Stimulated activated CD4-positive, alpha-beta T cell treated with anti-CD3 and anti-CD28 coated beads, Interleukin-12 subunit alpha, Interleukin-12 subunit beta, amount 100 ng/mL, for 48 hours (primary cell): ENCODE data around the gene SLC16A10.
"Not testable (repeated sequence)": the region's sequence is repeated elsewhere in the genome, so short reads cannot be mapped to it uniquely, and the experiment has no call there.

ENCODE experiments used
- DNase-seq, 3 donors: peaks; one replicate each; pipeline ENCODE4 v3.0.0-alpha.2; 2020; ENCODE audit warnings: low read depth in 2 of 3, low spot score in 1 of 3

SLC16A10 gene

GRCh38 chr6:111131018-111131417, 43.7 kb downstream of the SLC16A10 start:
- DNase-seq: not testable (repeated sequence)

GRCh38 chr6:111132669-111133068, 45.4 kb downstream of the SLC16A10 start:
- DNase-seq: not testable (repeated sequence)

- not testable (repeated sequence) for DNase-seq
Observed at GRCh38 chr6:111134236-111134869, 47.0 kb downstream of the SLC16A10 start.

GRCh38 chr6:111137489-111138093, 50.3 kb downstream of the SLC16A10 start:
- not testable (repeated sequence) for DNase-seq

- no peak for DNase-seq
Observed at GRCh38 chr6:111147440-111147839, 60.1 kb downstream of the SLC16A10 start.

GRCh38 chr6:111148110-111148509, 60.8 kb downstream of the SLC16A10 start:
- DNase-seq: no peak

GRCh38 chr6:111150577-111150976, 63.3 kb downstream of the SLC16A10 start:
- DNase-seq: no peak

GRCh38 chr6:111154981-111155380, 67.7 kb downstream of the SLC16A10 start:
- peak; percentile 3 to 24 (median 12) for DNase-seq

GRCh38 chr6:111157412-111157811, 70.1 kb downstream of the SLC16A10 start:
- no peak for DNase-seq

GRCh38 chr6:111159633-111160032, 72.3 kb downstream of the SLC16A10 start:
- no peak for DNase-seq

GRCh38 chr6:111161650-111162049, 74.3 kb downstream of the SLC16A10 start:
- no peak for DNase-seq

GRCh38 chr6:111162504-111162903, 75.2 kb downstream of the SLC16A10 start:
- DNase-seq: no peak

GRCh38 chr6:111171577-111172400, 84.5 kb downstream of the SLC16A10 start:
- no peak for DNase-seq

- no peak for DNase-seq
Observed at GRCh38 chr6:111172563-111172962, 85.3 kb downstream of the SLC16A10 start.

GRCh38 chr6:111173341-111173740, 86.0 kb downstream of the SLC16A10 start:
- no peak for DNase-seq

GRCh38 chr6:111173946-111174345, 86.6 kb downstream of the SLC16A10 start:
- no peak for DNase-seq

GRCh38 chr6:111175109-111175508, 87.8 kb downstream of the SLC16A10 start:
- no peak for DNase-seq

- DNase-seq: no peak
Observed at GRCh38 chr6:111176038-111176759, 88.9 kb downstream of the SLC16A10 start.

GRCh38 chr6:111176760-111177099, 89.4 kb downstream of the SLC16A10 start:
- no peak for DNase-seq

GRCh38 chr6:111177131-111177530, 89.8 kb downstream of the SLC16A10 start:
- no peak for DNase-seq

- DNase-seq: no peak
Observed at GRCh38 chr6:111183702-111184517, 96.6 kb downstream of the SLC16A10 start.
